GM19240 (cell line): ENCODE results near the gene OR5H14.
"Not testable (repeated sequence)": the region's sequence is repeated elsewhere in the genome, so short reads cannot be mapped to it uniquely, and the experiment has no call there.

Experiments used
- DNase-seq: peaks from one replicate; pipeline ENCODE4 v3.0.0; 2011; ENCODE audit warnings: low spot score; ENCODE audit not compliant: insufficient read length

The OR5H14 gene

DNA sequence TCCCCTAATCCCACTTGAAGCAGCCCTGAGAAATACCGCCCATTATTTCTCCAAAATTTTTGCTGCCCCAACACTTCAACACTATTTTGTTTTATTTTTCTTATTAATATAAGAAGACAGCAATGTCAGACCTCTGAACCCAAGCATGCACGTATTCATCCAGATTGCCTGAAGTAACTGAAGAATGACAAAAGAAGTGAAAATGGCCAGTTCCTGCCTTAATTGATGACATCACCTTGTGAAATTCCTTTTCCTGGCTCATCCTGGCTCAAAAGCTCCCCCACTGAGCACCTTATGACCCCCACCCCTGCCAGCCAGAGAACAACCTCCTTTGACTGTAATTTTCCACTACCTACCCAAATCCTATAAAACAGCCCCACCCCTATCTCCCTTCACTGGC lies 49.0 kb downstream of the OR5H14 start:
- DNase-seq, result not testable (repeated sequence)

- no peak for DNase-seq
Observed at GRCh38 chr3:98199020-98199419, 51.7 kb downstream of the OR5H14 start.
